ENCODE results near the gene ALK. TPM values are rescaled to one million over a fixed set of nuclear protein-coding genes. Genes with fewer than 3 reads are reported as not detected.

Gene ALK
- total RNA-seq, 4 donors from 2014 or later: 0.06 to 4.1 TPM; not detected in 2

DNA sequence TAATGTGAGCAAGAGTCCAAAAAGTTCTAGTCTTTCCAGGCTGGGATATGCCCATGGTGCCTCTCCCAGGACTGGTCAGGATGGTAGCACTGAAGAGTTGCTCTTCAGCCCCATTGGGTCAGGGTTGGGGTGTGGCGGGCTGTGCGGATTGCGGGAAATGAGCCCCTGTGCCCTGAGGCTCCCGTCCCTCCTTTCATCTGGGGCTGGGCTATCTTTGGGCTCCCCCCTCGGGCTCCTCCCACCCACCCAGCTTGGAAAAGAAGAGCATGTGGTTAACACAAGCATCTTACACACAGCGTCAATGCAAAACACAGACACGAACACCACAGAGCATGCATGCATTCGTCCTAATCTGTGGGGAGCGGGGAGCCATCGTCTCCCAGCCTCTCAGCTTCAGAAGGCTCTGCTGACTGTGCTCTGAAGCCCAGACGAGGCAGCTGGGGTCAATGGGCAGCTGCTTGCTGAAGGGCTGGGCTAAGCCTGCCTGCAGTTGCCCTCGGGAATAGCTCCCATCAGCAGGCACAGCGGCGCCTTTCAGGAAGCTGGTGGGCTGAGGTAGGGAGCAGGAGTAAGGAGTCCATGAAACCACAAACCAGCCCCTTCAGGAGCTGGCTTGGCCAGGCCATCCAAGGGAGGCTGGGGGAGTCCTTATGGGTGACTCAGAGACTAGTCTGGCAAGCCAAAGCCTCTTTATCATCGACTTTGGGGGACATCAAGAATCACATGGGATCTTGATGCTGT, 693.3 kb downstream of the ALK start:
- no peaks in the 10 kb centered on the region for H3K4me1 ChIP-seq
- H3K4me3 ChIP-seq: no peak overlapping the region
- DNase-seq: no peak
- H3K27ac ChIP-seq: no peak overlapping the region
- H3K9me3 ChIP-seq: no peaks in the 10 kb centered on the region
- no peaks in the 10 kb centered on the region for H3K27me3 ChIP-seq
- no peak for TF ChIP-seq POLR2A (IDR thresholded peaks at IDR 0.05)
- TF ChIP-seq, protein P1, sequence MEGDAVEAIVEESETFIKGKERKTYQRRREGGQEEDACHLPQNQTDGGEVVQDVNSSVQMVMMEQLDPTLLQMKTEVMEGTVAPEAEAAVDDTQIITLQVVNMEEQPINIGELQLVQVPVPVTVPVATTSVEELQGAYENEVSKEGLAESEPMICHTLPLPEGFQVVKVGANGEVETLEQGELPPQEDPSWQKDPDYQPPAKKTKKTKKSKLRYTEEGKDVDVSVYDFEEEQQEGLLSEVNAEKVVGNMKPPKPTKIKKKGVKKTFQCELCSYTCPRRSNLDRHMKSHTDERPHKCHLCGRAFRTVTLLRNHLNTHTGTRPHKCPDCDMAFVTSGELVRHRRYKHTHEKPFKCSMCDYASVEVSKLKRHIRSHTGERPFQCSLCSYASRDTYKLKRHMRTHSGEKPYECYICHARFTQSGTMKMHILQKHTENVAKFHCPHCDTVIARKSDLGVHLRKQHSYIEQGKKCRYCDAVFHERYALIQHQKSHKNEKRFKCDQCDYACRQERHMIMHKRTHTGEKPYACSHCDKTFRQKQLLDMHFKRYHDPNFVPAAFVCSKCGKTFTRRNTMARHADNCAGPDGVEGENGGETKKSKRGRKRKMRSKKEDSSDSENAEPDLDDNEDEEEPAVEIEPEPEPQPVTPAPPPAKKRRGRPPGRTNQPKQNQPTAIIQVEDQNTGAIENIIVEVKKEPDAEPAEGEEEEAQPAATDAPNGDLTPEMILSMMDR (IDR thresholded peaks at IDR 0.05): no peak
- intact Hi-C loops (cut with DNase I; ENCODE audit: low total_unique reads): no loop called here
- H3K36me3 ChIP-seq: no peaks in the 10 kb centered on the region

DNA sequence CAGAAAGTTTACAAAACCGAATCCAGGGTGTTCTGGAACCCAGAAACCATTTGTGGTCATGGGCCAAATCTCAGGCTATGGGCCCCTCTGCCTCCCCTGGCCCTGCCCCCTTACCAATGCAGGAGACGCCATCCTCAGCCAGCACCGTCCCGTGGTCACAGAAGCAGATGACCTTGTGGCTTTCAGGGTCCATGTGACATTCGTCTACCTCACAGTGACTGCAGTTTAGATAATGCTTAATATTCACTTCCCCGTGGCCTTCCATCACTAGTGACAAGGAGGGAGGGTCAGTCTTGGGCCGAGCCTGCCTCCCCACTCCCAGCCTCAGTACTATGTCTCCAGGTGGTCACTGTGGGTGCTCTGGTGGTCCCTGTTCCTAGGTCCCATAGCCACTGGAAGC, 694.6 kb downstream of the ALK start:
- Histone ChIP-seq H3K36me3 (no peaks in the 10 kb centered on the region), H3K27me3 (no peaks in the 10 kb centered on the region), H3K4me1 (no peaks in the 10 kb centered on the region), H3K4me3 (no peak overlapping the region), H3K9me3 (no peaks in the 10 kb centered on the region), H3K27ac (no peak overlapping the region)
- intact Hi-C loops (cut with DNase I; ENCODE audit: low total_unique reads): no loop called here
- DNase-seq: no peak
- no peak for TF ChIP-seq POLR2A (IDR thresholded peaks at IDR 0.05)
- TF ChIP-seq, protein P1 (IDR thresholded peaks at IDR 0.05): no peak

DNA sequence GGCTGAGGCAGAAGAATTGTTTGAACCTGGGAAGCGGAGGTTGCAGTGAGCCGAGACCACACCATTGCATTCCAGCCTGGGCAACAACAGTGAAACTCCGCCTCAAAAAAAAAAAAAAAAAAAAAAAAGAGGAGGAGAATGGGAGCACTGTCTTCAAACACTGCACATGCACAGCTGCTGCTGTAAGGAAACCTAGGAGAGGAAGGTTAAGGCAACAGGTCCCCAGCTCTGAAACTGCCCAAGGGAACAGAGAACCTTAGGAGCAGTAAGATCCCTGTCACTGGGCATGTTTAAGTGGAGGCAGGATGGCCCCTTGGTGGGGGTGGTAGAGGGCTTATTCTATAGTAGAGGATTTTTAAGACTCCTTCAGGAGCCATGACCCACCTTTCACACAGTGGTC, 695.0 kb downstream of the ALK start:
- Histone ChIP-seq H3K27me3 (no peaks in the 10 kb centered on the region), H3K4me1 (no peaks in the 10 kb centered on the region), H3K4me3 (no peak overlapping the region), H3K27ac (no peak overlapping the region), H3K9me3 (no peaks in the 10 kb centered on the region), H3K36me3 (no peaks in the 10 kb centered on the region)
- intact Hi-C loops (cut with DNase I; ENCODE audit: low total_unique reads): no loop called here
- no peak for TF ChIP-seq POLR2A (IDR thresholded peaks at IDR 0.05)
- TF ChIP-seq, protein P1 (IDR thresholded peaks at IDR 0.05): no peak
- DNase-seq: no peak

DNA sequence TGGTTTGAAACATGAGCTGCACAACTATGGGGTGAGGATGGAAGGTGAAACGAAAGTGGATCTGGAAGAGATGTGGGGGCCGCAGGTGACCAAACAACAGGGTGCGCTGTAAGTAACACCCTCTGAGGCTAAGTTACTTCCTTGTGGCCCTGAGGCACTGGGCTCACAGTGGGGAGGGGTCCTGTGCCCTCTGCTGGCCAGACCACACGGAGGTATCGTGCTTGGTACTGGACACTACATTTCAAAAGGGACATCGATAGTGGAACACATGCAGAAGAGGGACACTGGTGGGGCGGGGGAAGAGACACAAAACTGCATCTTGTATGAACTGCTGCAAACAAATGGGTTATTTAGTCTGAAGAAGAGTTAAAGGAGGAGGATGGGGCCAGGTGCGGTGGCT, 695.6 kb downstream of the ALK start:
- H3K27ac ChIP-seq: no peak overlapping the region
- no peak overlapping the region for H3K4me3 ChIP-seq
- no peaks in the 10 kb centered on the region for H3K4me1 ChIP-seq
- intact Hi-C loops (cut with DNase I; ENCODE audit: low total_unique reads): no loop called here
- TF ChIP-seq, protein P1 (IDR thresholded peaks at IDR 0.05): no peak
- TF ChIP-seq POLR2A (IDR thresholded peaks at IDR 0.05): no peak
- no peaks in the 10 kb centered on the region for H3K36me3 ChIP-seq
- no peaks in the 10 kb centered on the region for H3K27me3 ChIP-seq
- DNase-seq: no peak
- H3K9me3 ChIP-seq: no peaks in the 10 kb centered on the region

DNA sequence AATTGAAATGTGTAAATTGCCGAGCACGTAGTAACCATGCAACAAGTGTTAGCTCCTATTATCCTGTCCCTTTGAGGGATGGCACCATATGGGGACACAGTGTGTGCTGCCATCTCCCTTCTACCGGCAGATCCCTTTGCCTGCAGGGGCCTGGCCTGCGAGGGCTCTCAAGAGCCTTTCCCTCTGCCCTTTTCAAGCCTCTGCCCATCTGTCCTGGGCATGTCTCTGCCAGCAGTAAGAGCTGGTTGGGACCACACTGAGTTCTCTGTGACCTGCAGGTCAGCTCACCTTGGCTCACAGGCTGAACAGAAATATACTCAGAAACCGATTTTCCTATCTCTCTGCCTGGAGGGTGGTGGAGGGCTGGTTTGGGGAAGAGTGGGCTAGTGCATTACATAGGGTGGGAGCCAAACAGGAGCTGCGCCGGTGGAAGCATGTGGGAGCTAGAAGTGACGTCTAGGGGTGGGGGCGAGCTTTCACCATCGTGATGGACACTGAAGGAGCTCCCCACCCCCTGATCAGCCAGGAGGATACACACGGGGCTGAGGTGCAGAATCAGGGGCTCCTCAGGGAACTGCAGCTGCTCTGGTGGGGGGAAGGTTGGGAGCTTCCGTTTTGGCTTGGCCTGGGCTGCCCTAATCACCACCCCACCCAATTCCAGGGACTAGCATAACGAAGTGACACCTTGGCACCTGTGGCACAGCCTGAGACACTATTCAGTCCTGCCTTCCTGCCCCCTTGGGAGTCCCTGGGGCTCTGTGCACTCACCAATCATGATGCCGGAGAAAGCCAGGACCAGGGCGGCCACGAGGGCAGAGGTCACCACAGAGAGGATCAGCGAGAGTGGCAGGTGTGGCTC, 696.5 kb downstream of the ALK start:
- no peak overlapping the region for H3K4me3 ChIP-seq
- DNase-seq: no peak
- H3K27me3 ChIP-seq: no peaks in the 10 kb centered on the region
- TF ChIP-seq, protein P1 (IDR thresholded peaks at IDR 0.05): no peak
- no peak for TF ChIP-seq POLR2A (IDR thresholded peaks at IDR 0.05)
- no peaks in the 10 kb centered on the region for H3K36me3 ChIP-seq
- no peaks in the 10 kb centered on the region for H3K4me1 ChIP-seq
- no peaks in the 10 kb centered on the region for H3K9me3 ChIP-seq
- H3K27ac ChIP-seq: no peak overlapping the region
- intact Hi-C loops (cut with DNase I; ENCODE audit: low total_unique reads): no loop called here
